Astrocyte (in vitro differentiated cells and primary cell): ENCODE data around the gene AP1B1.

Experiments used
- CTCF ChIP-seq: IDR thresholded peaks from 2 replicates; pipeline ENCODE4 v1.5.1; 2011; ENCODE audit warnings: low read depth, mild to moderate bottlenecking, inconsistent platforms, low read length, moderate library complexity; ENCODE audit not compliant: insufficient read depth
- EZH2 ChIP-seq: IDR thresholded peaks from 2 replicates; pipeline ENCODE4 v1.6.1; 2012; ENCODE audit warnings: mild to moderate bottlenecking, low read length, inconsistent platforms; ENCODE audit not compliant: insufficient read depth

GRCh38 chr22:29316141-29316828 is 72.1 kb downstream of the AP1B1 start:
- TF ChIP-seq CTCF (no peak), EZH2 (no peak)
